Measurements from ENCODE around the gene AK8.

GRCh38 chr9:132894346-132894745, 16.3 kb upstream of the AK8 start:
- no peak for TF ChIP-seq CTCF (conservative IDR thresholded peaks at IDR 0.05; ENCODE audit: low read depth in 2 of 2)
- no peak for TF ChIP-seq REST (IDR thresholded peaks at IDR 0.05; ENCODE audit: unreplicated experiment)
- no peak for TF ChIP-seq CREB1 (CRISPR knock-in tag; IDR thresholded peaks at IDR 0.05; ENCODE audit: low read depth)

Data from GM23338 (cell line).